Left ventricle myocardium inferior (tissue), 1 donor: ENCODE data around the gene PKDCC. TPM values are rescaled to one million over a fixed set of nuclear protein-coding genes. Genes with fewer than 3 reads are reported as not detected.

Experiments used
- DNase-seq: peaks from one replicate; pipeline ENCODE4 v3.0.0-alpha.2; 2020
- H3K27ac ChIP-seq: fragments of 200-600 bp; replicated peaks from 2 replicates; pipeline ENCODE4 v1.8.0; 2021
- H3K27me3 ChIP-seq: fragments of 200-600 bp; 2 replicates; pipeline ENCODE4 v1.8.0; 2021; ENCODE audit warnings: low read depth
- H3K36me3 ChIP-seq: fragments of 200-600 bp; 2 replicates; pipeline ENCODE4 v1.8.0; 2021
- H3K4me1 ChIP-seq: fragments of 200-600 bp; 2 replicates; pipeline ENCODE4 v1.8.0; 2021
- H3K4me3 ChIP-seq: fragments of 200-600 bp; 2 replicates; pipeline ENCODE4 v1.8.0; 2021; ENCODE audit warnings: mild to moderate bottlenecking, moderate library complexity
- H3K9me3 ChIP-seq: fragments of 200-600 bp; replicated peaks from 2 replicates; pipeline ENCODE4 v1.8.0; 2021
- intact Hi-C: fragments of 100-400 bp; cut with micrococcal nuclease; formaldehyde crosslinking; loops from one replicate; pipeline ENCODE4 v1.11.0; 2022
- total RNA-seq: library from RNA; stranded (reverse); fragmentation: NEBNext Ultra II Directional; extraction: Animal tissue kit (Norgen Biotek cat#: 25700); gene quantifications from one replicate; pipeline ENCODE4 v1.2.1, GENCODE V29; 2021
- TF ChIP-seq, protein P1 (sequence below): fragments of 200-600 bp; IDR thresholded peaks from 2 replicates; pipeline ENCODE4 v1.8.0; 2021; ENCODE audit warnings: antibody characterized with exemption, mild to moderate bottlenecking, borderline replicate concordance
- donor health status: DM: no; HTN: yes; CAD: no; lungs with severe emphysema.

Gene PKDCC
- total RNA-seq, 1 donor from 2014 or later: 88.7 TPM

- Histone ChIP-seq H3K4me3 (no peak overlapping the region), H3K4me1 (peaks cover 16% of the 10 kb centered on the region), H3K27me3 (no peaks in the 10 kb centered on the region), H3K9me3 (no peaks in the 10 kb centered on the region), H3K27ac (no peak overlapping the region), H3K36me3 (no peaks in the 10 kb centered on the region)
- no peak for DNase-seq
- TF ChIP-seq, protein P1, sequence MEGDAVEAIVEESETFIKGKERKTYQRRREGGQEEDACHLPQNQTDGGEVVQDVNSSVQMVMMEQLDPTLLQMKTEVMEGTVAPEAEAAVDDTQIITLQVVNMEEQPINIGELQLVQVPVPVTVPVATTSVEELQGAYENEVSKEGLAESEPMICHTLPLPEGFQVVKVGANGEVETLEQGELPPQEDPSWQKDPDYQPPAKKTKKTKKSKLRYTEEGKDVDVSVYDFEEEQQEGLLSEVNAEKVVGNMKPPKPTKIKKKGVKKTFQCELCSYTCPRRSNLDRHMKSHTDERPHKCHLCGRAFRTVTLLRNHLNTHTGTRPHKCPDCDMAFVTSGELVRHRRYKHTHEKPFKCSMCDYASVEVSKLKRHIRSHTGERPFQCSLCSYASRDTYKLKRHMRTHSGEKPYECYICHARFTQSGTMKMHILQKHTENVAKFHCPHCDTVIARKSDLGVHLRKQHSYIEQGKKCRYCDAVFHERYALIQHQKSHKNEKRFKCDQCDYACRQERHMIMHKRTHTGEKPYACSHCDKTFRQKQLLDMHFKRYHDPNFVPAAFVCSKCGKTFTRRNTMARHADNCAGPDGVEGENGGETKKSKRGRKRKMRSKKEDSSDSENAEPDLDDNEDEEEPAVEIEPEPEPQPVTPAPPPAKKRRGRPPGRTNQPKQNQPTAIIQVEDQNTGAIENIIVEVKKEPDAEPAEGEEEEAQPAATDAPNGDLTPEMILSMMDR: no peak
- intact Hi-C loops: no loop called here
These were observed 19.7 kb downstream of the PKDCC start for GRCh38 chr2:42067521-42067920.

- H3K4me3 ChIP-seq: no peak overlapping the region
- H3K27me3 ChIP-seq: no peaks in the 10 kb centered on the region
- TF ChIP-seq, protein P1: no peak
- no peaks in the 10 kb centered on the region for H3K36me3 ChIP-seq
- intact Hi-C loops: no loop called here
- no peak overlapping the region for H3K27ac ChIP-seq
- H3K9me3 ChIP-seq: no peaks in the 10 kb centered on the region
- peaks cover 21% of the 10 kb centered on the region for H3K4me1 ChIP-seq
- no peak for DNase-seq
These were observed 20.9 kb downstream of the PKDCC start for GRCh38 chr2:42068571-42069178.

GRCh38 chr2:42069568-42069967 is 21.7 kb downstream of the PKDCC start:
- H3K9me3 ChIP-seq: no peaks in the 10 kb centered on the region
- intact Hi-C loops: no loop called here
- H3K36me3 ChIP-seq: no peaks in the 10 kb centered on the region
- peaks cover 26% of the 10 kb centered on the region for H3K4me1 ChIP-seq
- H3K4me3 ChIP-seq: no peak overlapping the region
- no peak for DNase-seq
- no peak overlapping the region for H3K27ac ChIP-seq
- TF ChIP-seq, protein P1: no peak
- H3K27me3 ChIP-seq: no peaks in the 10 kb centered on the region

- DNase-seq: no peak
- intact Hi-C loops: no loop called here
- H3K27me3 ChIP-seq: no peaks in the 10 kb centered on the region
- H3K4me3 ChIP-seq: no peak overlapping the region
- no peaks in the 10 kb centered on the region for H3K36me3 ChIP-seq
- TF ChIP-seq, protein P1: no peak
- H3K9me3 ChIP-seq: no peaks in the 10 kb centered on the region
- peak overlapping the region; percentile 58 for H3K27ac ChIP-seq
- peaks cover 30% of the 10 kb centered on the region for H3K4me1 ChIP-seq
These were observed 24.0 kb downstream of the PKDCC start for GRCh38 chr2:42071791-42072190.

DNA sequence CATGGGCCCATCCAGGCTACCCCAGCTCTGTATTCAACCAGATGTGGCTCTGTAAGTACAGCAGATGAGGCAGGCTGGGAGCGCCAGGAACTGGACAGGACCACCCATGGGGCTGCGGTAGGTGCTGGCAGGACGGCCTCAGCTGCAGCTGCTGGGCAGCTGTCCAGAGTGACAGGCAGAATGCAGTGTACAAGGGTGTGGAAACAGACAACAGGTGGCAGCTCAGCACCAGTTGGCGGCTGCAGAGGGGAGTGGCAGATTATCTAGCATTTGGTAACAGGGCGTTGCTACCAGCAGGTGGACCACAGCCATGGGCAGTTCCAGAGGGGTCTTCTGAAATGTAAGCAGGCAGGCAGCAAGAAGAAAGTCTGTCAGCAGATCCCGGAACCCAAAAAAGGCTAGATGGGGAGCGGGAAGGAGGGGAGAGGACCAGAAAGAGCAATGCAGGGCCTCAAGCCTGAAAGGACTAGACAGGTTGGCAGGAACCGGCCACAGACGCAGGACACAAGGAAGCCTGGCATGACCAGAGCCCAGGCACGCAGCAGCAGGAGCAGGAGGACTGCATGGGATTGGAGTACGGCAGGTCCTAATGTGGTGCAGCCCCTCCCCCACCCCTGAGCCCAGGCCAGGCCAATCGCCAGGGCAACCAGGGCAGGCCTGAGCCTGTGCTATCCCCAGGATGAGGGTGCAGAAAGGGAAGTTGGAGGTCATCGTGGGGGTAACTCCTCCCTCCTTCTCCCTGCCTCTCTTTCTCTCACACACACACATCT is 24.7 kb downstream of the PKDCC start:
- peak; percentile 76 for DNase-seq
- no peaks in the 10 kb centered on the region for H3K27me3 ChIP-seq
- peaks cover 30% of the 10 kb centered on the region for H3K4me1 ChIP-seq
- TF ChIP-seq, protein P1: no peak
- peak overlapping the region; percentile 58 for H3K27ac ChIP-seq
- no peaks in the 10 kb centered on the region for H3K9me3 ChIP-seq
- H3K4me3 ChIP-seq: no peak overlapping the region
- intact Hi-C loops: no loop called here
- H3K36me3 ChIP-seq: no peaks in the 10 kb centered on the region
